A673 (cell line): ENCODE data around the gene FARP1. TPM values are rescaled to one million over a fixed set of nuclear protein-coding genes. Genes with fewer than 3 reads are reported as not detected.

Experiments
- BruUV-seq: library from RNA; stranded (reverse); fragments of 400-500 nt; replicated peaks from 2 replicates; lab custom pipeline; 2021; lab: Mats Ljungman, UMichigan
- CTCF ChIA-PET: fragments of 300-600 bp; sonication (Branson Sonifier 250); formaldehyde crosslinking; loops from one replicate; lab custom pipeline; 2022; ENCODE audit warnings: antibody characterized with exemption; lab: Charles Lee
- POLR2A ChIA-PET: fragments of 300-600 bp; sonication (Branson Sonifier 250); formaldehyde crosslinking; loops from one replicate; lab custom pipeline; 2022; ENCODE audit warnings: antibody characterized with exemption; ENCODE audit not compliant: low non-redundant PET; lab: Charles Lee
- DNase-seq: peaks from one replicate; pipeline ENCODE4 v3.0.0-alpha.2; 2015; ENCODE audit warnings: low spot score
- H3K27ac ChIP-seq: fragments of 200-600 bp; sonication (generic); 2 replicates; pipeline ENCODE4 v1.5.1; 2016; ENCODE audit warnings: mixed run types, low read depth, mild to moderate bottlenecking, mixed read lengths, antibody characterized with exemption, low read length; ENCODE audit not compliant: poor library complexity, severe bottlenecking
- H3K27me3 ChIP-seq: fragments of 200-600 bp; sonication (generic); replicated peaks from 2 replicates; pipeline ENCODE4 v1.6.1; 2017; ENCODE audit warnings: mixed run types, low read depth, mild to moderate bottlenecking, mixed read lengths, antibody characterized with exemption, low read length; ENCODE audit not compliant: insufficient read depth, poor library complexity
- H3K36me3 ChIP-seq: fragments of 200-600 bp; sonication (generic); 2 replicates; pipeline ENCODE4 v1.6.1; 2016; ENCODE audit warnings: mixed run types, mild to moderate bottlenecking, mixed read lengths, antibody characterized with exemption, low read length; ENCODE audit not compliant: insufficient read depth, poor library complexity, severe bottlenecking
- H3K4me1 ChIP-seq: fragments of 200-600 bp; sonication (generic); 2 replicates; pipeline ENCODE4 v1.6.1; 2017; ENCODE audit warnings: mixed run types, mild to moderate bottlenecking, mixed read lengths, antibody characterized with exemption, low read length; ENCODE audit not compliant: insufficient read depth, poor library complexity, severe bottlenecking
- H3K4me3 ChIP-seq: fragments of 200-600 bp; sonication (generic); 2 replicates; pipeline ENCODE4 v1.5.1; 2016; ENCODE audit warnings: low read depth, mixed run types, mild to moderate bottlenecking, mixed read lengths, low read length; ENCODE audit not compliant: poor library complexity, severe bottlenecking
- H3K9me3 ChIP-seq: fragments of 200-600 bp; sonication (generic); 2 replicates; pipeline ENCODE4 v1.6.1; 2016; ENCODE audit warnings: mixed run types, low read depth, mild to moderate bottlenecking, mixed read lengths, antibody characterized with exemption, low read length; ENCODE audit not compliant: poor library complexity, severe bottlenecking
- CTCF ChIP-seq: fragments of 300-800, 200-600 bp; sonication (generic); conservative IDR thresholded peaks from 2 replicates; pipeline ENCODE4 v1.5.1; 2017; ENCODE audit warnings: low read depth, mild to moderate bottlenecking, antibody characterized with exemption, low read length, moderate library complexity, mixed read lengths
- EZH2 ChIP-seq: fragments of 200-600 bp; sonication (generic); IDR thresholded peaks from 2 replicates; pipeline ENCODE4 v1.6.1; 2017; ENCODE audit warnings: borderline replicate concordance, low read depth, mild to moderate bottlenecking, mixed read lengths, antibody characterized with exemption, low read length; ENCODE audit not compliant: poor library complexity, severe bottlenecking
- intact Hi-C: fragments of 100-400 bp; cut with micrococcal nuclease; formaldehyde crosslinking; loops from one replicate; pipeline ENCODE4 v1.10.0; 2022; ENCODE audit not compliant: unreplicated experiment
- total RNA-seq: library from RNA; stranded (reverse); gene quantifications from 2 replicates; pipeline ENCODE4 v1.2.3, GENCODE V29; 2021

Gene FARP1
- total RNA-seq, 1 experiment from 2014 or later, result 177 TPM

GRCh38 chr13:98284679-98285078, 141.8 kb downstream of the FARP1 start:
- ChIA-PET CTCF (no interaction called here), POLR2A (interaction anchor here (0.7 kb wide), 1 partner anchor 12 kb away, joined by 3 read pairs; no protein-coding TSS in a partner anchor)
- no peaks in the 10 kb centered on the region for H3K9me3 ChIP-seq
- no TSS peak for BruUV-seq
- peaks cover 48% of the 10 kb centered on the region for H3K4me1 ChIP-seq
- H3K4me3 ChIP-seq, result peak overlapping the region; percentile 4
- no peaks in the 10 kb centered on the region for H3K36me3 ChIP-seq
- peak overlapping the region; percentile 73 for H3K27ac ChIP-seq
- TF ChIP-seq EZH2 (no peak), CTCF (no peak)
- peak; percentile 26 for DNase-seq
- intact Hi-C loops, result loop anchor here (10.0 kb wide), 1 partner anchor 140 kb away; the partner anchor contains the start of gene FARP1
- H3K27me3 ChIP-seq, result no peaks in the 10 kb centered on the region

- no peaks in the 10 kb centered on the region for H3K9me3 ChIP-seq
- POLR2A ChIA-PET, result interaction anchor here (0.7 kb wide), 1 partner anchor 1492 kb away, joined by 4 read pairs; no protein-coding TSS in a partner anchor
- H3K4me1 ChIP-seq, result peaks cover 42% of the 10 kb centered on the region
- no TSS peak for BruUV-seq
- peak overlapping the region; percentile 4 for H3K4me3 ChIP-seq
- no peaks in the 10 kb centered on the region for H3K36me3 ChIP-seq
- peak overlapping the region; percentile 73 for H3K27ac ChIP-seq
- peak; percentile 78 for DNase-seq
- CTCF ChIA-PET, result no interaction called here
- TF ChIP-seq CTCF (no peak), EZH2 (no peak)
- intact Hi-C loops, result loop anchor here (10.0 kb wide), 1 partner anchor 141 kb away; the partner anchor contains the start of gene FARP1
- H3K27me3 ChIP-seq, result no peaks in the 10 kb centered on the region
These were observed 142.4 kb downstream of the FARP1 start for GRCh38 chr13:98285317-98285716.

GRCh38 chr13:98285852-98286594, 143.1 kb downstream of the FARP1 start:
- POLR2A ChIA-PET, result interaction anchor here (0.7 kb wide), 1 partner anchor 1492 kb away, joined by 4 read pairs; no protein-coding TSS in a partner anchor
- peaks cover 39% of the 10 kb centered on the region for H3K4me1 ChIP-seq
- no peaks in the 10 kb centered on the region for H3K36me3 ChIP-seq
- DNase-seq, result peak; percentile 41
- intact Hi-C loops, result loop anchor here (10.0 kb wide), 1 partner anchor 141 kb away; the partner anchor contains the start of gene FARP1
- H3K4me3 ChIP-seq, result no peak overlapping the region
- CTCF ChIA-PET, result no interaction called here
- H3K9me3 ChIP-seq, result no peaks in the 10 kb centered on the region
- H3K27me3 ChIP-seq, result no peaks in the 10 kb centered on the region
- BruUV-seq, result no TSS peak
- no peak for TF ChIP-seq EZH2
- no peak for TF ChIP-seq CTCF
- H3K27ac ChIP-seq, result peak overlapping the region; percentile 73
